Mesenteric fat pad (tissue), 1 donor: ENCODE data around the gene FSIP1. TPM values are rescaled to one million over a fixed set of nuclear protein-coding genes. Genes with fewer than 3 reads are reported as not detected.

Experiments
- DNase-seq: peaks from one replicate; pipeline ENCODE4 v3.0.0-alpha.2; 2020; ENCODE audit warnings: low spot score
- total RNA-seq: library from RNA; stranded (reverse); fragmentation: NEBNext Ultra II Directional; extraction: Animal tissue kit (Norgen Biotek cat#: 25700); gene quantifications from one replicate; pipeline ENCODE4 v1.2.1, GENCODE V29; 2021
- donor health status: DM: yes; HTN: yes; CAD: no.

The FSIP1 gene
- total RNA-seq, 1 donor from 2014 or later, result not detected

DNA sequence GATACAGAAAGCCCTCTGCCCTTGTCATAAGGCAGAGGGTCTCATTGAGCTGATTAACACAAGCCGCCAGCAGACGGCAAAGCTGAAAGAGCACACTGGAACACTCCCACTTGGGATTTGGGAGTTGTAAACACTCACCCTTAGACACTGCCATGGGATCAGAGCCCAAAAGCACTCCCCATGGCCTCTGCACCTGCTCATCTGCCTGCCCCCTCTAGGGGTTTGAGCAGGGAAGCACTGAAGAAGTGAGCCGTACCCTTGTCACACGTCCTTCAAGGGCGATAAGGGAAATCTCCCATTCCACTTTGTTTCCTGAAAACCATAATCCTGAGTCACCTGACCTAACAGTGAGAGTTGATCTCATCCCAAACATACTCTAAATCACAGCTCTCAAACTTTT is 14.7 kb downstream of the FSIP1 start:
- no peak for DNase-seq

DNA sequence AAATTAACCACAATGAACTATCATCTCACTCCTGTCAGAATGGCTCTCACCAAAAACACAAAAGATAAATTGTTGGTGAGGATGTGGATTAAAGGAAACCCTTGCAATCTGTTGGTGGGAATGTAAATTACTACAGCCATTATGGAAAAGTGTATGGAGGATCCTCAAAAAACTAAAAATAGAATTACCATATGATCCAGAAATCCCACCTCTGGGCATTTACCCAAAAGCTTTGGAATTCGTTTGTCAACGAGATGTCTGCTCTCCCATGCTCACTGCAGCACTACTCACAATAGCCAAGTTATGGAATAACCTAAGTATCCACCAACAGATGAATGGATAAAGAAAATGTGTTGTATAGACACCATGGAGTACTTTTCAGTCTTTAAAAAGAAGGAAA is 21.6 kb downstream of the FSIP1 start:
- DNase-seq, result no peak

GRCh38 chr15:39756806-39757522 is 25.7 kb downstream of the FSIP1 start:
- no peak for DNase-seq

GRCh38 chr15:39752991-39753390 is 29.6 kb downstream of the FSIP1 start:
- DNase-seq, result no peak

- no peak for DNase-seq
These were observed 30.4 kb downstream of the FSIP1 start for GRCh38 chr15:39752246-39752645.

DNA sequence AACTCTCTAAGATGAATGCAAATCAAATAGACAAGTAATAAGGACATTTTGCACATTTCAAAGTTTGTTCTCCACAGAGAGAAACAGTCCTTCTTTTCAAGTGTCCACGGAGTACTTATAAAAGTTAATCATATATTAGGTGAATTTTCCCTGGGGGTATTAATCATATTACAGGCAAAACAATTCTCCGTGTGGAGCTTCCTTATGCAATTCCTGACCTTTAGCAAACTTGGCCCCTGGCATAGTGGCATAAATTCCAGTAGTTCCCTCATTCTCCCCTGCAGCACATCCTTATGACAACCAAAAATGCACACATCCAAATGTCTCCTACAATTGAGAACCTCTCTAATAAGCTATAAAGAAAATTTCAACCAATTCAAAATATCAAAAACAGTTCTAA is 34.4 kb downstream of the FSIP1 start:
- DNase-seq, result no peak

DNA sequence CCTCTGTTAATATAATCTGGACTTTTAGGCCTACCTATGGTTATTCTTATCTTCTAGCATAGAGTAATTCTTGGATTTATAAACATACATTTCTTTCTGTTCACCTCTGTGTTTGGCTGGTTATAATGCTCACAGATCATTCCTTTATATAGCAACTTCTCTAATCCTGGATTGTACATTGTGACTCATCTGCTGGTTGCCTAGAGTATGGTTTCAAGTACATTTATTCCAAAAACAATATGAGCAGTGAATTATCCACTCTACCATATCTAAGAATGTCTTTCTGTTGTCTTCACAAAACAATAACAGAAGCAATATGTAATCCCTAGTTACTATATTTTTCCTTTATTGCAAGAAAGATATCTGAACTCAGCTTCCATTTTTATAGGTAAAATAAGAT is 35.3 kb downstream of the FSIP1 start:
- DNase-seq, result no peak

DNA sequence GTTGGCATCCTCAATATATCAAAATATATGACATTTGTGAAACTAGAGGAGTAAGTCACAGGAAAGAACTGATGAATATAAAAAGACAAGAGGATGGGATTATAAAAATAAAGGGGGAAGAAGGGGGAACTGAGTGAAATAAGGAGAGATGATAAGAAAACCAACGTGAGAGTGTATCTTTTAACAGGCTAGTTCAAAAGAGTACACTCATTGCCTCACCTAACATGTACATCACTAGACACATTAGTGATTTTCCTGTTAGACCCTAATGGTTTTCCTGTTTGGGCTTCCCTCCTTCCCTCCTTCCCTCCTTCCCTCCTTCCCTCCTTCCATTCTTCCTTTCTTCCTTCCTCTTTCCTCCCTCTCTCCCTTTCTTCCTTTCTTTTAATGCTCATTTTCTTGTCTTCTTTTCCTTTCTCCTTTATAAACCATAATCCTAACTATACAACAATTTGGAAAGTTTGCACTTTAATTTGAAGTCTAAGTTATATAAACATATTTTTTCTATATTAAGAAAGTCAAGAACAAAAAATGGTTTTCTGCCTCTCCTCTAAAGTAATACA is 35.8 kb downstream of the FSIP1 start:
- no peak for DNase-seq

- DNase-seq, result no peak
These were observed 36.5 kb downstream of the FSIP1 start for GRCh38 chr15:39746176-39746575.

DNA sequence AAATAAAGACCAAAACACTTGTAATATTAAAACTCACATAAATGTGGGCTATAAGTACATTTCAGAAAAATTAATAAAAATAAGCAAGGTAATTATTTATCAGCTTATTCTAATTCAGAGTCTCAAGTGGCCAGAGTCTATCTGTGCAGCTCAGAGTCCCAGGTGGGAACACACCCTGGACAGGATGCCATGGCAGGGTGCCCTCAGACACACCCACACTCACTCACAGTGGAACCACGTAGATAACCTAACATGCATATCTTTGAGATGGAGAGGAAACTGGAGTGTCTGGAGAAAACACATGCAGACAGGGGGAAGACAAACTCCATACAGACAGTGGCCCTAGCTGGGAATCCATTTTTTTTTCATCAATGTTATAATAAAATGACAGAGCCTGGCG is 37.2 kb downstream of the FSIP1 start:
- DNase-seq, result no peak

DNA sequence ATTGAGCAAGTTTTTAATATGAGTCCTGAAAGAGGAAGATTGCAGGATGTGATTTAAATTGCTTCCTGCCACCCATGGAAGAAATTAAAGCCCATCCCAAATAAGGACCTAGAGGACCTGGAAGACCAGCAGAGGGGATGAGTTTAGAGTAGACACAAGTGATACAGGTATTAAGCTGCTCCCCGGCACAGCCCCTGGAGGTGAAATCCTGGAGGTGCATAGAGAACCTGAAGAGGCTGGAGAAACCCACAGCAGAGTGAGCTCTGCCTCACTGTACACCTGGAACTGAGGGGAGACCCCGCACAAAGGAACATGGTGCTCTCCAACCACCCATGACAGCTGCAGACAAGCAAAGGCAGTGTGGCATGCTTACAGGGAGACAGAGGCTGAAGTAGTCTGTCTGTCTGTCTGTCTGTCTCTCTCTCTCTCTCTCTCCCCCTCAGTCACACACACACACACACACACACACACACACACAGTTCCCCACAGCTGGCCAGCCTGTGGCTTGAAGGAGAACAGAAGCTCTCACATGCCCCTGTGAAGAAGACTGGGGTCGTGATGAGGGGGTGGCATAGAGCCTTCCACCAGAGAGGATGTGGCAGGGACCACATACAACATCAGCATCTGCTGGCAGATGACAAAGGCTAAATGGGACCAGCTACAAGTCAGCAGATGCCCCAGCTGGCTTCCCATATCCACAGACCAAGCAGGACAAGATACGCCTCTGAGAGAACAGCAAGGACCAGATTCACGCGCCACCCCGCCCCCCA is 38.1 kb downstream of the FSIP1 start:
- no peak for DNase-seq

DNA sequence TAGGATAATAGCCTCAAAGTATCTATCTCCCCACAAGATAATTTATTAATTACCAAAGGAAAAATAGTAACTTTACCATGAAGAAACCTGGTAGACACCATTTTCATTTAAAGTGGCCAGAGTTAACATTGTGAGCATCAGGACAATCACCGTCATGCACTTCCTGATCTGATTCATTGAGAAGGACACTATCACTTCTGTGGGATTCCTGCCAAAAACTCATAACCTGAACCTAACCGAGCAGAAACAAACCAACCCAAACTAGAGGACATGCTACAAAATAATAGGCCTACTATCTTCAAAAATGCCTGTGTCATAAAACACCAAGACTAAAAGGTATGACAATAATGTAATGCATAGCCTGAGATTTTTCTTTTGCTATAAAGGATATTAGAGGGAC is 39.0 kb downstream of the FSIP1 start:
- DNase-seq, result no peak

DNA sequence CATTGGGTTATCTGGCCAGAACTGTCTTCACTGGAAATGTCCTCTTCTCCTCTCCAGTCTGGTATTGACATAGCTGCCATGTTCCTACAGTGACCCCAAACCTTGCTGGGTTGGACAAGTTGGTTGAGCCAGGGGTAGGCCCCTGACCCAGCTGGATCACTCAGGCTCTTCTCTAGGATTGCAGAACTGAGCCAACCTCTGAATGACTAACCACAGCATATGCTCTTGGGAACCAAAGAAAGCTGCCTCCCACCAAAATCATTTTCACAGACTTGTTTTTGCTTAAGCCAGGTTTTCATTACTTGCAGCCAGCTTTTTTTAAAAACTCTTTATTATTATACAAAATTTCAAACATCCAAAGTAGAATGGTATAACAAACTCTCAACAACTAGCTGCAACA is 41.4 kb downstream of the FSIP1 start:
- DNase-seq, result no peak

GRCh38 chr15:39738998-39739397 is 43.6 kb downstream of the FSIP1 start:
- DNase-seq, result no peak

GRCh38 chr15:39737196-39737550 is 45.5 kb downstream of the FSIP1 start:
- DNase-seq, result no peak

GRCh38 chr15:39736412-39737195 is 46.0 kb downstream of the FSIP1 start:
- no peak for DNase-seq

DNA sequence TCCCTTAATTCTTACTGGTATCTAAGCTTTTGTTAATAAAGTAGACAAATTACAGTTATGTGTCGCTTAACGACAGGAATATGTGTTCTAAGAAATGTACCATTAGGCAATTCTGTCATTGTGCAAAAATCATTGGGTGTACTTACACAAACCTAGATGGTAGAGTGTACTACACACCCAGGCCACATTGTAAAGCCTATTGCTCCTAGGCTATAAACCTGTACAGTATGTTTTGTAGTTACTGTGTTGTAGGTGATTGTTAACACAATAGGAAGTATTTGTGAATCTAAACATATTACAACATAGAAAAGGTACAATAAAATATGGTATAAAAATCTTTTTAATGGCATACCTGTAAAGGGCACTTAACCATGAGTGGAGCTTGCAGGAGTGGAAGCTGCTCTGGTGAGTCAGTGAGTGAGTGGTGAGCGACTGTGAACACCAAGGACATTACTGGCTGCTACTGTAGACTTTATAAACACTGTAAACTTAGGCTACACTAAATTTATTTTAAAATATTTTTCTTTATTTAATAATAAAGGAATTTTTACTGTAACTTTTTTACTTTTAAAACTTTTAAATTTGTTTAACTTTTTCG is 47.4 kb downstream of the FSIP1 start:
- DNase-seq, result no peak

- DNase-seq, result no peak
These were observed 51.4 kb downstream of the FSIP1 start for GRCh38 chr15:39731266-39731665.

GRCh38 chr15:39730552-39730951 is 52.1 kb downstream of the FSIP1 start:
- no peak for DNase-seq

GRCh38 chr15:39729500-39729899 is 53.1 kb downstream of the FSIP1 start:
- no peak for DNase-seq

GRCh38 chr15:39728845-39729244 is 53.8 kb downstream of the FSIP1 start:
- DNase-seq, result no peak
